Measurements from ENCODE around the gene HTR7.

The HTR7 gene

GRCh38 chr10:90695915-90696676 lies 161.7 kb downstream of the HTR7 start:
- Histone ChIP-seq H2AFZ (ENCODE audit: low read depth, low read length, severe bottlenecking) (no peak overlapping the region), H3K36me3 (ENCODE audit: low read length) (no peaks in the 10 kb centered on the region)

More at GRCh38 chr10:90695915-90696676, 161.7 kb downstream of the HTR7 start:
- no peak for TF ChIP-seq CTCF (IDR thresholded peaks at IDR 0.05; ENCODE audit: insufficient read depth, low read length, poor library complexity, severe bottlenecking)
- TF ChIP-seq EZH2phosphoT487 (conservative IDR thresholded peaks at IDR 0.05; ENCODE audit: low read length), result no peak
- Histone ChIP-seq H3K27me3 (ENCODE audit: low read length) (no peaks in the 10 kb centered on the region), H3K4me3 (ENCODE audit: insufficient read depth, low read length, poor library complexity, severe bottlenecking) (no peak overlapping the region), H3K9ac (ENCODE audit: low read length) (no peak overlapping the region), H3K9me3 (ENCODE audit: insufficient read depth, low read length) (no peaks in the 10 kb centered on the region), H4K20me1 (ENCODE audit: low read depth, low read length) (no peaks in the 10 kb centered on the region), H3K79me2 (ENCODE audit: insufficient read depth, low read length) (no peaks in the 10 kb centered on the region), H3K9me2 (replicated peaks; ENCODE audit: insufficient read depth, low read length) (no peaks in the 10 kb centered on the region), H3F3A (ENCODE audit: insufficient read depth) (no peaks in the 10 kb centered on the region), H3K4me2 (ENCODE audit: low read depth, low read length, poor library complexity, severe bottlenecking) (no peak overlapping the region), H3K27ac (ENCODE audit: low read depth, low read length) (no peak overlapping the region)

All from SU-DHL-6 (cell line).